ENCODE measurements around the gene SCYL1. TPM values are rescaled to one million over a fixed set of nuclear protein-coding genes. Genes with fewer than 3 reads are reported as not detected.

The SCYL1 gene
- total and polyA plus RNA-seq, 4 donors, result 33.7 to 62.0 (median 52.6) TPM

DNA sequence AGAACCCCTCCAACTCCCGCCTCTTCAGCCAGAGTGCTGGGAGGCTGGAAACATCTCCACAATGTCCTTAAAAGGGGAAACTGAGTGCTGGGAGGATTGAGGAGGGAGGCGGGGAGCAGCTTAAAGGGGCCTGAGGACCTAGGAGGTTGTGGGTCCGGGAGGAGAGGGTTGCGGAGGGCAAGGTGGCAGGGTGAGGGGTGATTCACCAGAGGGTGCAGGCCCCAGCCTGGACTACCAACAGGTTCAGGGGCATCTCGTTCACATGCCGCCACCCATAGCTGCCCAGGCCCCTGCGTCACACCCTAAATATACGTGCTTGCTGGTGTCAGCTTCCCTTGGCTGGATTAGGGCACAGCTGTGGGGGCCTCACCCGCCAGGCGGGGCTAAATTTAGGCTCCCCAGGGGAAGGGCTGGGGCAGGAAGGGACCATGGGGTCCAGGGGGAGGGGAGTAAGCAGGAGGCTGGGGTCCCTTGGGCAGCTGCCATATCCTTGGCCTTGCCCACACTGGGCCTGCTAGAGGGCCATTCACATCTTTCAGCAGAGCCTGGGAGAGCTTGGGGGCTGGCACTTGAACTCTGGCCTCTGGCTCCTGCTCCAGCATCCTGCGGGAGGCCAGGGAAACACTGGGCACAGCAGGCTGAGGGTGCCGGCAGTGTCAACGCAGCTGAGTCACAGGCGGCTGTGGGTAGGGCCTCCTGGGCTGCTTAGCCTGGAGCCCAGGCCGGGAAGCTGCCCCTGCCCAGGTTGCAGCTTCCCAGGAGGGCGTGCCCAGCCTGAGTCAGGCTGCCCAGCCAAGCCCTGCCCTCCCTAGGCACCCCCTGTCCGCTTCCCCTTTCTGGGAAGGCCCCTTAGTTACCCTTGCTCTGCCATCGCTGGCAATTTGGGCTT, 52.2 kb downstream of the SCYL1 start:
- TF ChIP-seq RXRA (IDR thresholded peaks at IDR 0.05), result peak in 1 of 2 donors; percentile 19
- no peak for TF ChIP-seq ZBTB33 (IDR thresholded peaks at IDR 0.05)
- TF ChIP-seq NR2F2 (IDR thresholded peaks at IDR 0.05), result peak; percentile 39
- no peak for TF ChIP-seq FOXA1 (IDR thresholded peaks at IDR 0.05)
- TF ChIP-seq GABPA (IDR thresholded peaks at IDR 0.05 in 1 of 2, conservative IDR thresholded peaks at IDR 0.05 in 1 of 2), result peak in 1 of 2 donors; percentile 43
- no peak for TF ChIP-seq RAD21 (IDR thresholded peaks at IDR 0.05)
- no peak for TF ChIP-seq FOXA2 (IDR thresholded peaks at IDR 0.05)
- no peak for TF ChIP-seq REST (IDR thresholded peaks at IDR 0.05)
- no peak for TF ChIP-seq MAX (IDR thresholded peaks at IDR 0.05)
- no peak for TF ChIP-seq EGR1 (IDR thresholded peaks at IDR 0.05; ENCODE audit: low read depth in 2 of 2)
- TF ChIP-seq CTCF (IDR thresholded peaks at IDR 0.05; ENCODE audit: low read depth, low read length, missing input control), result no peak
- no peak for TF ChIP-seq YY1 (IDR thresholded peaks at IDR 0.05)
- TF ChIP-seq SP1 (IDR thresholded peaks at IDR 0.05), result peak; percentile 15
- TF ChIP-seq, protein P1, sequence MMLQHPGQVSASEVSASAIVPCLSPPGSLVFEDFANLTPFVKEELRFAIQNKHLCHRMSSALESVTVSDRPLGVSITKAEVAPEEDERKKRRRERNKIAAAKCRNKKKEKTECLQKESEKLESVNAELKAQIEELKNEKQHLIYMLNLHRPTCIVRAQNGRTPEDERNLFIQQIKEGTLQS (IDR thresholded peaks at IDR 0.05), result no peak
- TF ChIP-seq JUND (IDR thresholded peaks at IDR 0.05), result no peak
- TF ChIP-seq TAF1 (conservative IDR thresholded peaks at IDR 0.05), result no peak
- TF ChIP-seq HNF4A (conservative IDR thresholded peaks at IDR 0.05), result peak; percentile 16 to 52
- no peak for TF ChIP-seq HNF4G (IDR thresholded peaks at IDR 0.05)
- peak overlapping the region; percentile 9 to 76 for H3K27ac ChIP-seq (ENCODE audit: low read depth in 1 of 2, low read length in 2 of 2)
- no peak for DNase-seq (ENCODE audit: low spot score)
- H3K4me3 ChIP-seq (ENCODE audit: low read depth in 1 of 3, low read length in 3 of 3), result peak overlapping the region in 1 of 3 donors; percentile 66
- no peaks in the 10 kb centered on the region for H3K9me3 ChIP-seq (ENCODE audit: control insufficient read depth in 4 of 4, low read length in 3 of 4)
- H3K27me3 ChIP-seq (ENCODE audit: control insufficient read depth in 4 of 4, insufficient read depth in 4 of 4, low read length in 3 of 4), result no peaks in the 10 kb centered on the region
- 54% methylated on average over 18 of the region's 18 CpGs for WGBS
- H3K9ac ChIP-seq (ENCODE audit: low read depth in 1 of 2, low read length in 2 of 2), result peak overlapping the region; percentile 3 to 33
- H3K4me1 ChIP-seq (ENCODE audit: control insufficient read depth in 4 of 4, insufficient read depth in 4 of 4, low read length in 3 of 4), result peaks cover 17 to 44% (median 32%) of the 10 kb centered on the region in 4 donors
- peaks cover 0 to 7% (median 1%) of the 10 kb centered on the region in 4 donors for H3K36me3 ChIP-seq (ENCODE audit: control insufficient read depth in 4 of 4, insufficient read depth in 3 of 4, low read depth in 1 of 4, low read length in 3 of 4)
